ENCODE data around the gene ATP6V1C2. TPM values are rescaled to one million over a fixed set of nuclear protein-coding genes. Genes with fewer than 3 reads are reported as not detected.

Gene ATP6V1C2
- polyA plus RNA-seq (2013, experiment 1 of 2): 0.07 TPM
- polyA plus RNA-seq (2013, experiment 2 of 2): 0.07 TPM

- H2BK12ac ChIP-seq (ENCODE audit: low read length in 2 of 2): no peak within 1 kb of the TSS
- no peak within 1 kb of the TSS for H3K27ac ChIP-seq (ENCODE audit: low read length, poor library complexity, severe bottlenecking)
- H3K4me3 ChIP-seq (ENCODE audit: insufficient read depth in 1 of 2, low read depth in 1 of 2, low read length in 2 of 2): peak within 1 kb of the TSS; percentile 36 to 64
- H3K14ac ChIP-seq (ENCODE audit: low read length in 2 of 2): no peak within 1 kb of the TSS
- H4K91ac ChIP-seq (ENCODE audit: low read length): no peak within 1 kb of the TSS
- DNase-seq: no peak
- no peak within 1 kb of the TSS for H2BK120ac ChIP-seq (ENCODE audit: low read depth, low read length)
- H3K23ac ChIP-seq (ENCODE audit: low read length in 2 of 2): peak within 1 kb of the TSS in 1 of 2 experiments; percentile 84
- H3K4ac ChIP-seq (ENCODE audit: low read depth in 1 of 2, low read length in 2 of 2): no peak within 1 kb of the TSS
- H2BK15ac ChIP-seq (ENCODE audit: low read depth, poor library complexity, severe bottlenecking): no peak within 1 kb of the TSS
- H2AFZ ChIP-seq (ENCODE audit: low read depth, low read length): no peak within 1 kb of the TSS
- peaks cover 14% of the 10 kb centered on the region for H3K4me1 ChIP-seq (ENCODE audit: control insufficient read depth, insufficient read depth, low read depth, low read length)
- H3K4me2 ChIP-seq (ENCODE audit: low read length, poor library complexity, severe bottlenecking): peak within 1 kb of the TSS; percentile 92
- H3K36me3 ChIP-seq (ENCODE audit: control insufficient read depth in 1 of 2, insufficient read depth in 2 of 2, low read depth in 1 of 2, low read length in 2 of 2): no peaks in the 10 kb centered on the region
- no peak within 1 kb of the TSS for H2AK5ac ChIP-seq (ENCODE audit: low read length, severe bottlenecking)
- no peak within 1 kb of the TSS for H4K8ac ChIP-seq (ENCODE audit: low read length)
- H3K79me1 ChIP-seq (replicated peaks; ENCODE audit: low read length, poor library complexity, severe bottlenecking): no peaks in the 10 kb centered on the region
- no peak within 1 kb of the TSS for H3K9ac ChIP-seq (ENCODE audit: low read length)
- H3K18ac ChIP-seq (ENCODE audit: low read depth in 1 of 2, low read length in 2 of 2): no peak within 1 kb of the TSS
- peaks cover 48 to 56% of the 10 kb centered on the region in 2 experiments for H3K27me3 ChIP-seq (ENCODE audit: control insufficient read depth in 1 of 2, insufficient read depth in 1 of 2, low read length in 2 of 2)
- H2BK5ac ChIP-seq (ENCODE audit: low read depth, low read length, poor library complexity, severe bottlenecking): no peak within 1 kb of the TSS
- 2% methylated on average over 88 of the region's 99 CpGs for WGBS
- no peaks in the 10 kb centered on the region for H3K9me3 ChIP-seq (ENCODE audit: control insufficient read depth, low read length)
Observed at GRCh38 chr2:10721396-10722251, at the start of gene ATP6V1C2. TSS of gene ATP6V1C2 (plus strand) at chr2:10721630. CDS start at chr2:10722850, 1,220 bp downstream.

DNA sequence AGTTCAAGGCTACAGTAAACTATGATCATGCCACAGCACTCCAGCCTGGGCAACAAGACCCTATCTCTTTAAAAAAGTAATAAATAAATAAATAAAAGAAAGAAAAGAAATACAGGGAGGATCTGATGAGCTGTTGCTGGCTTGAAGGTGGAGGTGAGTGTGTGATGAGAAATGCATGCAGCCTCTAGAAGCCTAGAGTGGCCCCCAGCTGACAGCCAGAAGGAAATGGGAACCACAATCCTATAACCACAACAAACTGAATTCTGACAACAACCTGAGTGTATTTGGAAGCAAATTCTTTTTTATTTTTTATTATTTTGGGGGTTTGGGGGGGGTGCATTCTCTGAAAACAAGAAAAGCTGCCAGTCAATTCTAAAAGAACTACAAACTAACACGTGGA is 46.3 kb upstream of the ATP6V1C2 start:
- H3K4me1 ChIP-seq (ENCODE audit: control insufficient read depth, insufficient read depth, low read depth, low read length): no peaks in the 10 kb centered on the region
- peaks cover 21 to 32% of the 10 kb centered on the region in 2 experiments for H3K36me3 ChIP-seq (ENCODE audit: control insufficient read depth in 1 of 2, insufficient read depth in 2 of 2, low read depth in 1 of 2, low read length in 2 of 2)
- no peak overlapping the region for H2AK5ac ChIP-seq (ENCODE audit: low read length, severe bottlenecking)
- no peak overlapping the region for H3K18ac ChIP-seq (ENCODE audit: low read depth in 1 of 2, low read length in 2 of 2)
- DNase-seq: no peak
- WGBS: 100% methylated on average over 1 of the region's 1 CpG
- H4K91ac ChIP-seq (ENCODE audit: low read length): no peak overlapping the region
- no peak overlapping the region for H2AFZ ChIP-seq (ENCODE audit: low read depth, low read length)
- H2BK5ac ChIP-seq (ENCODE audit: low read depth, low read length, poor library complexity, severe bottlenecking): no peak overlapping the region
- H3K9ac ChIP-seq (ENCODE audit: low read length): no peak overlapping the region
- no peak overlapping the region for H2BK15ac ChIP-seq (ENCODE audit: low read depth, poor library complexity, severe bottlenecking)
- no peak overlapping the region for H4K8ac ChIP-seq (ENCODE audit: low read length)
- H3K4me2 ChIP-seq (ENCODE audit: low read length, poor library complexity, severe bottlenecking): no peak overlapping the region
- H3K14ac ChIP-seq (ENCODE audit: low read length in 2 of 2): no peak overlapping the region
- H3K27me3 ChIP-seq (ENCODE audit: control insufficient read depth in 1 of 2, insufficient read depth in 1 of 2, low read length in 2 of 2): no peaks in the 10 kb centered on the region
- H3K9me3 ChIP-seq (ENCODE audit: control insufficient read depth, low read length): no peaks in the 10 kb centered on the region
- H3K4me3 ChIP-seq (ENCODE audit: insufficient read depth in 1 of 2, low read depth in 1 of 2, low read length in 2 of 2): no peak overlapping the region
- no peak overlapping the region for H2BK12ac ChIP-seq (ENCODE audit: low read length in 2 of 2)
- no peak overlapping the region for H2BK120ac ChIP-seq (ENCODE audit: low read depth, low read length)
- no peak overlapping the region for H3K23ac ChIP-seq (ENCODE audit: low read length in 2 of 2)
- H3K27ac ChIP-seq (ENCODE audit: low read length, poor library complexity, severe bottlenecking): no peak overlapping the region
- peaks cover 19% of the 10 kb centered on the region for H3K79me1 ChIP-seq (replicated peaks; ENCODE audit: low read length, poor library complexity, severe bottlenecking)
- no peak overlapping the region for H3K4ac ChIP-seq (ENCODE audit: low read depth in 1 of 2, low read length in 2 of 2)

DNA sequence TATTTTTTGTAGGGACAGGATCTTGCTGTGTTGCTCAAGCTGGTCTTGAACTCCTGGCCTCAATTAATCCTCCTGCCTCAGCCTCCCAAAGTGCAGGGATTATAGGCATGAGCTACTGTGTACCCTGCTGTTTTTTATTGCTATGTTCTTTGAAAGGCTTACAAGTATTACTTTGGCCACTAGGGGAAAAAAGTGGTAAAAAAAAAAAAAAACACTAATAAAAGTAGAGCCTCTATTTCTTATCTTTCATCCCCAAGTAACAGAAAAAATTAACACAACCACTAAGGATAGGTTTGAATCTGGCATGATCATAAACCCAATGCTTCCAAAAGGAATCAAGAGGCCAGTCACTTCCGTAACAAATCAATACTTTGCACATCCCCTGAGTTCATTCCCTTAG is 43.2 kb upstream of the ATP6V1C2 start:
- DNase-seq: peak; percentile 12
- Histone ChIP-seq H3K27me3 (ENCODE audit: control insufficient read depth in 1 of 2, insufficient read depth in 1 of 2, low read length in 2 of 2) (no peaks in the 10 kb centered on the region), H2BK12ac (ENCODE audit: low read length in 2 of 2) (no peak overlapping the region), H3K14ac (ENCODE audit: low read length in 2 of 2) (no peak overlapping the region), H3K18ac (ENCODE audit: low read depth in 1 of 2, low read length in 2 of 2) (no peak overlapping the region), H3K36me3 (ENCODE audit: control insufficient read depth in 1 of 2, insufficient read depth in 2 of 2, low read depth in 1 of 2, low read length in 2 of 2) (peaks cover 15 to 41% of the 10 kb centered on the region in 2 experiments), H3K4me2 (ENCODE audit: low read length, poor library complexity, severe bottlenecking) (no peak overlapping the region), H3K23ac (ENCODE audit: low read length in 2 of 2) (no peak overlapping the region), H3K9ac (ENCODE audit: low read length) (no peak overlapping the region), H2AK5ac (ENCODE audit: low read length, severe bottlenecking) (no peak overlapping the region), H4K91ac (ENCODE audit: low read length) (no peak overlapping the region), H3K4me1 (ENCODE audit: control insufficient read depth, insufficient read depth, low read depth, low read length) (no peaks in the 10 kb centered on the region), H3K27ac (ENCODE audit: low read length, poor library complexity, severe bottlenecking) (no peak overlapping the region), H2BK15ac (ENCODE audit: low read depth, poor library complexity, severe bottlenecking) (no peak overlapping the region), H3K79me1 (replicated peaks; ENCODE audit: low read length, poor library complexity, severe bottlenecking) (peaks cover 23% of the 10 kb centered on the region), H3K4ac (ENCODE audit: low read depth in 1 of 2, low read length in 2 of 2) (no peak overlapping the region), H2BK5ac (ENCODE audit: low read depth, low read length, poor library complexity, severe bottlenecking) (no peak overlapping the region), H2BK120ac (ENCODE audit: low read depth, low read length) (no peak overlapping the region), H2AFZ (ENCODE audit: low read depth, low read length) (no peak overlapping the region), H3K9me3 (ENCODE audit: control insufficient read depth, low read length) (no peaks in the 10 kb centered on the region), H3K4me3 (ENCODE audit: insufficient read depth in 1 of 2, low read depth in 1 of 2, low read length in 2 of 2) (no peak overlapping the region), H4K8ac (ENCODE audit: low read length) (no peak overlapping the region)
- WGBS: 92% methylated on average over 1 of the region's 1 CpG

DNA sequence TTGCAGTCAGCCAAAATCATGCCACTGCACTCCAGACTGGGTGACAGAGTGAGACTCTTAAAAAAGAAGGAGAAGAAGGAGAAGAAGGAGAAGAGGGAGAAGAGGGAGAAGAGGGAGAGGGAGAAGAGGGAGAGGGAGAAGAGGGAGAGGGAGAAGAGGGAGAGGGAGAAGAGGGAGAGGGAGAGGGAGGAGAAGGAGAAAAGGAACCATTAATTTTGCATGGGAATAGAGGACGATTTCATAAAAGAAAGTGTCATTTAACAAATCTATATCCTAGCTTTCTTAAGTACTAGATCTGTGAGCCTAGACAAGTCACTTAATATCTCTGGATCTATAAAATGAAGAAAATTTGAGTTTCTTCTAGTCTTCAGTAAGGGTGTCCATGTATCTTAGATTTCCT is 41.2 kb upstream of the ATP6V1C2 start:
- Histone ChIP-seq H3K27ac (ENCODE audit: low read length, poor library complexity, severe bottlenecking) (no peak overlapping the region), H3K23ac (ENCODE audit: low read length in 2 of 2) (no peak overlapping the region), H4K91ac (ENCODE audit: low read length) (no peak overlapping the region), H3K4me3 (ENCODE audit: insufficient read depth in 1 of 2, low read depth in 1 of 2, low read length in 2 of 2) (no peak overlapping the region), H2BK12ac (ENCODE audit: low read length in 2 of 2) (no peak overlapping the region), H3K79me1 (replicated peaks; ENCODE audit: low read length, poor library complexity, severe bottlenecking) (peaks cover 29% of the 10 kb centered on the region), H2AFZ (ENCODE audit: low read depth, low read length) (no peak overlapping the region), H3K36me3 (ENCODE audit: control insufficient read depth in 1 of 2, insufficient read depth in 2 of 2, low read depth in 1 of 2, low read length in 2 of 2) (peaks cover 16 to 48% of the 10 kb centered on the region in 2 experiments), H3K27me3 (ENCODE audit: control insufficient read depth in 1 of 2, insufficient read depth in 1 of 2, low read length in 2 of 2) (no peaks in the 10 kb centered on the region), H3K14ac (ENCODE audit: low read length in 2 of 2) (no peak overlapping the region), H2BK5ac (ENCODE audit: low read depth, low read length, poor library complexity, severe bottlenecking) (no peak overlapping the region), H2BK15ac (ENCODE audit: low read depth, poor library complexity, severe bottlenecking) (no peak overlapping the region), H3K9ac (ENCODE audit: low read length) (no peak overlapping the region), H4K8ac (ENCODE audit: low read length) (no peak overlapping the region), H2BK120ac (ENCODE audit: low read depth, low read length) (no peak overlapping the region), H3K4me1 (ENCODE audit: control insufficient read depth, insufficient read depth, low read depth, low read length) (no peaks in the 10 kb centered on the region), H3K4ac (ENCODE audit: low read depth in 1 of 2, low read length in 2 of 2) (no peak overlapping the region), H3K4me2 (ENCODE audit: low read length, poor library complexity, severe bottlenecking) (no peak overlapping the region), H3K9me3 (ENCODE audit: control insufficient read depth, low read length) (no peaks in the 10 kb centered on the region), H2AK5ac (ENCODE audit: low read length, severe bottlenecking) (no peak overlapping the region), H3K18ac (ENCODE audit: low read depth in 1 of 2, low read length in 2 of 2) (no peak overlapping the region)
- no peak for DNase-seq
- WGBS: no CpG with 5 or more reads among the region's 1 CpG
